Hypothalamus (tissue), 51 donors: ENCODE data around the gene OSBPL1A.
"Not testable (repeated sequence)": the region's sequence is repeated elsewhere in the genome, so short reads cannot be mapped to it uniquely, and the experiment has no call there.

Source experiments
- DNase-seq, 51 donors: peaks; one replicate each; lab custom pipeline; 2025; lab: John Stamatoyannopoulos, UW

The OSBPL1A gene

DNA sequence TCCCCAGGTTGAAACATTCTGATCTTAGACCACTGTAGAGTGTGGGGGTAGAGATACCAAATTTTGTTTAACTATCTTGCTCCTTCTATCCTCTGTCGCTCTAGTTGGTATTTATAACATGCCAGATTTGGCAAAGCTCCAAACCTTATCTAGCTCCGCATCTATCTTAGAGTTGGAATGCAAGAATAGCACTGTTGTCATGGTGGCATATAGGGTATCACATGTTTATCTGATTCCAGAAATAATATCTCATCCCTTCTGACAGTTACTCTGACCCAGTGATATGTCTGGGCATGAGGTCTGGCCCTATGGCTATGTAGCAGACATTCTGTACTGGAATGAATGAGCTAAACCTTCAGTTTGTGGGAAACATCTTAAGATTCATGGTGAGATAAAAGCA lies 207.0 kb downstream of the OSBPL1A start:
- DNase-seq: no peak

DNA sequence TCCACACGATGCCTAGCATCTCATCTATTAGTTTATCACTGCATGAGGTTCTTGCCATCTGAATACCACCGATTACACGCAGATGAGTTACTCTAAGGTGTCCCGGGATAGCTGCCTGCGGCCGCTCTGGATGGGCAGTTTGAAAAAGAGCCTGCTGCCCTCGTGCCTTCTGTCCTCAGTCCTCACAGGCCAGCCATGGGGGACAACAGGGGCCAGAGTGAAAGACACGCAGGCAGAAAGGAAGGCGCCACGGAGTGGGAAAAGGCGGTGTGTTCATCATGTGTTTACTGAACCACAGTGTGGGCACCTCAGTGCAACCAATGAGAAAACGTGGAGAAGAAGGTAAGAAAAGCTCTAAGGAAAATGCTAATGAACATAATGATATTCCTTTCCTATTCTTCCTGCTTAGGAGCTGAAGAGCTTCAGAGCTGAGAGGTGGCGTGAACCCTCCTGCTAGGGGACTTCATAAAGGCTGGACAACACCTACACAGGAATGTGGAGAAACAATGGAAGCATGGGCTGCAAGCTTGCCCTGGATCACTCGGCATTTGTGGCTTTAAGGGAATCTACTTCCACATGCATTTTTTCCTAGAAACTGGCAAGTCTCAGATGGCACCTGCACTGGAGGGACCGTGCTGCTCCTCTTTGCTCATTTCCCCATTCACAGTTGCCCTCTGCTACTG lies 207.8 kb downstream of the OSBPL1A start:
- no peak for DNase-seq

DNA sequence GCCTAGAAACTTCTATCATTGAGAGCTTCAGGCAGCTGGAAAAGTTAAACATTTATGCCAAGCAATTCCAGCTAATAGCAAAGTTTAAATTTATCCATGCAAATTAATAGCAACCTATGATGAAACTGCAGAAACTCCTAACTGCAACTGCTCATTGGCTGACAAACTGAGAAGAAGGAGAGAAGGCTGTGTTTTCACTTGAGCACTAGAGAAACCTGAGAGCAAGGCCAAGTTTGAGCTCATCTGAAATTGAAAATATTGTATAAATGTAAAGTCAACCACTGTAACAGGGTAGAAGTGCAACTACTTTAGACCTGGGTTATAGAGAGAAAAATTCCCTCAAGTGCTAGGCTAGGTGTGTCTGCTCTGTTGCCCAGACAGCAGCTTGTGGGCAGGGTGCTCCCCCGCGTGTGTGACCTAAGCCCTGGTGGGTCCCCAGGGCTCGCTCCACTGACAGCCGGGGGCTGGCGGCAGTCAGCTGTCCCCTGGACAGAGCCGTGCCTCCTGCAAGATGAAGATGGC lies 208.6 kb downstream of the OSBPL1A start:
- DNase-seq: no peak

DNA sequence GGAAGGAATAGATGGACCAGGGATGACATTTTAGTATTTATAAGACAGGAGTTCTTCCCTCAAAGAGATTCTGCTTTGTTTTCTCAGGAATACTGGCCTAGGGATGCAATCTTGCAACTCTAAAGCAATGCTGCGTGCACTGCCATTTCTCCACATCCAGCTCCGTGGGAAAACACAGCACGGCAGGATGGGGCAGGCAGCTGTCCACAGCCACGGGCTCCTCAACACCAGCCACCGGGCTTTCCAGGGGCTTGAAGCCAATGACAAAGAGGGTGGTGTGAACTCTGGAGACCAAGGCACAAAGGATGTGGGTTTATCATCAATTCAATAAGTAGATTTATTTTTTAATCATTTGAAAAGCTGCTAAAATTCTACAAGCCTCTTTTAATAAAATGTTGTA lies 209.5 kb downstream of the OSBPL1A start:
- peak in 15 of 51 donors; percentile 5 to 49 (median 19) for DNase-seq

DNA sequence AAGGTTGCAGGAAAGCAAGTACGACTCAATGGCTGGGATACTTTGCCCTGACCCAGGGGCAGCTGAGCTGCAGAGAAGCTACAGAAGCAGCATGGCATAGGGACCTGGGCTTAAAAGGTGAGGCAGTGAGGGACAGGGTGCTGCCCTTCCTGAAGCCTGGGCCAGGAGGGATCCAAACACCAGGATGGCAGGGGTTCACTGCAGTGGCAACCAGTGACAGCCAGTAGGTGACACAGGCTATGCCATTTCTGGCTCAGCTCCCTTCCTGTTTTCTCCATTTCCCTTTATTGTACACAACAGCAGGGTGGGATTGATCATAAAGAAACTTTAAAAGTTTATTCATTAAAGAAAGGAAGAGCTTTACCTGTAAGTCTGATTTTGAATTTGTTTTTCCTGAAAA lies 209.9 kb downstream of the OSBPL1A start:
- DNase-seq: peak in 4 of 51 donors; percentile 13 to 38 (median 22)

DNA sequence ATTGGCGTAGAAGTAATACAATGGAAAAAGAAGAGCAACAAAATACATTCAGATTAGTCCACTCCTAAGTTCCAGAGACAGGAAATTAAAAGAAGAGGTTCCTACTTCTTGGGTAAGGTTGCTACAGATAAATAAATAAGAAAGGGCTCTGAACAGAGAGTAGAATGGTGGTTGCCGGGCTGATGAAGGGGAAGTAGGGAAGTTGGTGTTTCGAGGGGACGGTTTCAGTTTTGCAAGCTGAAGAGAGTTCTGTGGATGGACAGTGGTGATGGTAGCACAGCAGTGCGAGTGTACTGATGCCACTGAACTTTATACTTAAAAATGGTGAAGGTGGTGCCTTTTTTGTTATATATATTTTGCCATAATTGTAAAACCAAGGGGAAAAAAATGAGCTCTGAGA lies 210.6 kb downstream of the OSBPL1A start:
- peak in 1 of 51 donors; percentile 28 for DNase-seq

DNA sequence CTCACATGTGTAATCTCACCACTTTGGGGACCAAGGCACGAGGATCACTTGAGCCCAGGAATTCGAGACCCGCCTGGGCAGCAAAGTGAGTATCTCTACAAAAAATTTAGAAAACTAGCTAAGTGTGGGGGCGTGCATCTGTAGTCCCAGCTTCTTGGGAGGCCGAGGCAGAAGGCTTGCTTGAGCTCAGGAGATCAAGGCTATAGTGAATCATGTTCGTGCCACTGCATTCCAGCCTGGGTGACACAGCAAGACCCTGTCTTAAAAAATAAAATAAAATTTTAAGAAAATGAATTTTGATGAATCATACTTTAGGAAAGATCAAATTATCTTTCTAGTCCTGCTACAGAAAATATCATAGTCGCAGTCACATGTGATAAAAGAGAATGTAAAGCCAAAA lies 211.8 kb downstream of the OSBPL1A start:
- DNase-seq: no peak

DNA sequence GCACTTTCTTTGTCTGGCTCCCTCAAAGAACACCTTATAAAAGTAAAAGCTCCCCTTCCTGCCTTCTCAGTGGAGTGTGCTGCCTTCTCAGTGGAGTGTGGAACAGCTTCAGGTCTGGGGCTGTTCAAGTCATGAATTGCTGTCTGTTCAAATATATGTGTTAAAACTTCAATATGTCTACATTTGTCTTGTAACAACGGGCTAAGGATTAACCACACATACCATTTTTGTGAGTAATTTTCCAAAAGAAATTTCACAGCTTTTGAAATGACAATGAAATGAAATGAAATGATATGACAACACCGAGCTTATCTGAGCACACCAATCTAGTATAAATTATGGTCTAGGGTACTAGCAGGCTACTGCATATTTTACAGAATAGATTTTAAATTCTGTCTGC lies 215.8 kb downstream of the OSBPL1A start:
- no peak for DNase-seq

DNA sequence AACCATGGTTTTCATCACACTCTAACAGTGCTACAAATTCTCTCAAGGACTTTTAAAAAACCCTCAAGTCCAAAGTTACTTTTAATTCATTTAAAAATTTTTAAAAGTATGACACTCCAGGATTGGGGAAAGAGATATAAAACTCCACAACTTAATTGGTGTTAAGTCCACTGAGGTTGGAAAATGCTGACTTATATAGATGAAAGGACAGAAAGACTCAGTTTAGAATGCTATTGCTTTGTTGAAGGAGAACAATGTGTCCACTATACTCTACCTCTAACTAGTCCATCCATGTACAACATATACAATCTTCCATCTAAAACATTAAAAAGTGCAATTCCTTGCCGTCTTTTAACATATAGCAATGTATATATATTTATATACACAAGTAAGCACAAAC lies 217.6 kb downstream of the OSBPL1A start:
- DNase-seq: no peak

DNA sequence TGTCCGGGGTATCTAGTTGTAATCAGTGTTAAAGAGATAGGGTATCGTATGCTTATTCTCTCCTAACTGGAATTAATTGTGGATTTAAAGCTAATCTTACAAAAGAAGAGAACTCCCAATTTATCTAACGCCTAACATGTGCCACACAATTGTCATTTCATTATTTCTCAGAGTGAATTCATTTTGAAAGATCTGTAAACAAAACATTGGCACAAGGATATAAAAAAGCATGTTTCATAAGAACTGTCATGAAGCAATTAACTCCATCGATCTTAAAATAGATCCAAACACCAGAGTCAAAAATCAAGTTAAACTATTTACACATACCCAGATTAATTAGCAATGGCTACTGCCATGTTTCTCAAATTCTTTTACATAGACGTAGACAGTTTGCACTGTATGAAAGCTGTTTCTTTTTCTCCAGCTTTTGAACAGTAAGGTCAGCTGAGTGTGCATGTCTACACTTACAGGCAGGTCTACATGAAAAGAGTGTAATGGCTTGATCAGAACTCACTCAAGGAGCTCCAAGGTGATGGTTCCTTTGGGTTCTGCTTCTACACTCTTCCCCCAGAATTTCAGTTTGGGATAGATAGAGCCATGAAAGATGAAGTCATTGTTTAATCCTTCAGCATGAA lies 220.0 kb downstream of the OSBPL1A start:
- DNase-seq: no peak

DNA sequence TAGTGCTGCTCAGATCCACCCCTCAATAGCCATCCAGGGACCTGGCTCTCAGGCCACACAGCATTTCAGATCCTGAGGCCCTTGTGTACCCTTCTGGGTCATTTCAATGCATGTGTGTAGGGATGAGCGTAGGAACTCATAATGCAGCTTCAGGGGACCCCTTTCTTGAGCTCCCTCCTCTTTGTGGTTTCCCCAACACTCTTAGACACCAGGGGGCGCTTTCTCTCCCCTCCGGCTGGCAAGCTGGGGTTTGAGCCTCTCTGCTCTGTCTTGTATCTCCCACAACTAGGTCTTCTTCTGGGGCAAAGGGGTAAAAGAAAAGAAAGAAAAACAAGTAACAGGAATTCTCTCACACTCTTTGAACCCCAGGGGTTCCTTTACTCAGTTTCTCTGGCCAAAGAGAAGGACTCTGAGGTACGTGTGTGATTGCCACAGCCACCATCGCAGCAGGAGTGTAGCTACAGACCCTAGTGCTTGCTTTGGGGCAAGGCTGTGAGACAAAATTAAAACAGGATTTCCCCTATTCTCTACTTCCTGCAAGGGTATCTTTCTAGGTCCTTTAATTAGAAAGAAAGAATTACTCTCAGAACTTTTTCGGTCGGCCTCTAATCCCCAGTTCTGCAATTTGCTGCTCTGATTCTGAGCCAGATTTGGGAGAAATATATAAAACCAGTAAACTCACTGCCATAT lies 220.8 kb downstream of the OSBPL1A start:
- peak in 40 of 51 donors; percentile 8 to 84 (median 46) for DNase-seq

DNA sequence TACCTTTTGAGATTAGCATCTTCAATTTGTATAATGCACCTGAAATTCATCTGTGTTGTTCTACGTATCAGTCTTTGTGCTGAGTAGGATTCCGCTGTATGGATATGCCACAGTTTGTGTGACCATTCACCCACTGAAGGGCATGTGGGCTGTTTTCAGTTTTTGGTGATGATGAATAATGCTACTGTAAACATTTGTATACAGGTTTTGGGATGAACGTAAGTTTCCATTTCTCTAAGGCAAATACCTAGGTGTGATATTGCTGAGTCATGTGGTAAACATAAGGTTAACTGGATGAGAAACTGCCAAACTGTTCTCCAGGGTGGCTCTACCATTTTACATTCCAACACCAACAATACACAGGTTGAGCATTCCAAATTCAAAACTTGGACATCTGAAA lies 223.6 kb downstream of the OSBPL1A start:
- no peak for DNase-seq

DNA sequence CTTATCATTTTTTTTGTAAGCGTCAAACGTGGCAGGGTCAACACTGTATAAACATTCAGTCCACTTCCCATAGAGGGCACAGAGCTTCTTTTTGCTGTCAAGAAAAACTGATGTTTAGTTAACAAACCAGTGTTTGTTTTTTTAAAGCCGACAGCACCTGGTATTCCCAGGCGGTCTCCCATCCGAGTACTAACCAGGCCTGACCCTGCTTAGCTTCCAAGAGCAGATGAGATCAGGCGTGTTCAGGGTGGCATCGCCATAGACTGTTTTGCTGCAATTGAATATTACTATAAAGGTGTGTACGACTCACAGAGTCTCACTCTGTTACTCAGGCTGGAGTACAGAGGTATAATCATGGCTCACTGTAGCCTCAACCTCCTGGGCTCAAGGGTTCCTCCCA lies 227.3 kb downstream of the OSBPL1A start:
- no peak for DNase-seq

DNA sequence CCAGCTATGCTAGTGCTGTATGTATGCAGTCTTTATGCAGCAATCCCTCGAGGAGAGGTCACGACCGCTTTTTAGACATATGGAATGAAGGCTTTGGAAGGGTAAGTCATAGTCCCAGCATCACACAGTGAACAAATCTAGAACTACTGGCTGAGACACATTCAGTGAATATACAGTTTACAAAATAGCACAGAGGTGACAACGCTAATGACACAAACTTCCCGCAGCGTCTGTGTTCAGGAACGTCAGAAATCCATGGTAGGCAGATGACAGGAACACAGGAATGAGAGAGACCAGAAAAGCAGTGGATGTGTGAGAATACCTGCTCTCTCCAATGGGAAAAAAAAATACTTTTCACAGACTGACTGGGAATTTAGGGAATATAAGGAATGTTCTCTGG lies 229.1 kb downstream of the OSBPL1A start:
- DNase-seq: no peak

DNA sequence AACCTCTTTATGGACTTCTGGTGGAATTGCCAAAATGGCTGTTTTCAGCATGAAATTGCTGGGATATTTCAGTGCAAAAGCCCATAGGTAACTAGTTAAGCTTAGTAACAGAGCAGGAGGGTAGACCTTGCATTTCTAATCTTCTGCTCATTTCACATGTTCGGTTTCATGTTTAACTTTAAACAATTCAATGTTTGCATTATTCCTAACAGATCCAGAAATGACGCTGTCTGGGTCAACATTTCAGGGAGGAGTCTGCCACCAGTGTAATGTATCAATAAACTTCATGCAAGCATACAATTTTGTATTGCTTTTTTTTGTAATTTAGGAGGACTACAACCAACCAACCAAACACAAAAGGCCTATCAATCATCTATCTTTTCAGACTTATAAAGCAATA lies 236.3 kb downstream of the OSBPL1A start:
- no peak for DNase-seq

DNA sequence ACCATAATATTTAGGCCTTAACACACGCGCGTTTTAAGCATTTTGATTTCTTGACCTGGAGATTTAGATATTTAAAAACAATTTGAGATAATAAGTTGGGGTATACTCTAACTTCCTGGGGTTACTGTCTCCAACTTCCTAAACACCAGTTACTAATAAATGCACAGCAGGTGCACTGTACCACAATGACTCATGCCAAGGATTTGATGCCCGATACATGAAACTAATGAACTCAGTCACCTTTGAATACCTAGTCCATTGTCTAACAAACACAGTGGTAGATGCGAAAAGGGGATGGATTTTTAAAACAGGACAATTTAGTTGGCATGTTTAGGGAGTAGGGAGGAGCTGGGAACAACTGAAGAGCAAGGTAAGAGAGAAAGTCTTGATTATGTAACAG lies 237.5 kb downstream of the OSBPL1A start:
- DNase-seq: no peak

DNA sequence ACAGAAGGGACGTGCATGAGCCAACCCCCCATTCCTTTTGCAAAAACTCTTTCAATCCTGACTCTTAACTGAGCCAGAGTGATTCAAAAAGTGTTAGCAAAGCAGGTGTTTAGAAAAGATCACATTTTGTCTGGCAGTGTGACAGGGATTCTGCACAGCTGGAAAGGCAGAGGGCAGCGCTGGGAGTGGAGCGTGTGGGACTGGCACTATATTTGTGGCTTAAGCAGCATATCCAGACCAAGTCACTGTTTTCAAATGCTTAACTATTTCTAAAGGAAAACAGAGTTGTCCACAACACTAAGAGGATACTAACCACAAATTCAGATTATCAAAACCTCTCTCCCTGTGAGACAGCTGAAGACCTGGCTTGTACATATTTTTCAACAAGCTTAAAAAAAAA lies 239.8 kb downstream of the OSBPL1A start:
- peak in 2 of 51 donors; percentile 10 to 11 for DNase-seq

DNA sequence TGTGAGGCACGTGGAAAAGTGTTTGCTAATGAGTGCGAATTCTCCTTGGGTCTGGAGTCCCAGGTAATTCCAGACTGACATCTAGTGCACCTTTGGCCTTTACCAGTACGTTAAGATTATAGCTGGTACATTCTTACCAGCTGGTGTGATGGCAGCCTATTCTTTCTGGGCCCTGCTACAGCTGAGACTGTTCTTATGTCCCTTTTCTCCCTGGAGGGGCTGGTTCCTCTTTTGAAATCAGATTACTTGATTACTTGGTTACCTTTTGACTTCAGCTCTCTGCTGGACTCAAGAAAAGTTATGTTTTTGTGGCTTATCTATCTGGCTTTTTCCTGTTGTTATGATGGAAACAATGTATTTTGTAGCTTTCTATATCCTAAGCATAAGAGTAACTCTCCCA lies 244.2 kb downstream of the OSBPL1A start:
- no peak for DNase-seq

DNA sequence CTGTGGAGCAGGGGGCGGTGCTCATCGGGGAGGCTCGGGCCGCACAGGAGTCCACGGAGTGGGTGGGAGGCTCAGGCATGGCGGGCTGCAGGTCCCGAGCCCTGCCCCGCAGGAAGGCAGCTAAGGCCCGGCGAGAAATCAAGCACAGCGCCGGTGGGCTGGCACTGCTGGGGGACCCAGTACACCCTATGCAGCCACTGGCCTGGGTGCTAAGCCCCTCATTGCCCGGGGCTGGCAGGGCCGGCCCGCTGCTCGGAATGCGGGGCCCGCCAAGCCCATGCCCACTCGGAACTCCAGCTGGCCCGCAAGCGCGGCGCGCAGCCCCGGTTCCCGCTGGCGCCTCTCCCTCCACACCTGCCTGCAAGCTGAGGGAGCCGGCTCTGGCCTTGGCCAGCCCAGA lies 248.0 kb downstream of the OSBPL1A start:
- not testable (repeated sequence) for DNase-seq

DNA sequence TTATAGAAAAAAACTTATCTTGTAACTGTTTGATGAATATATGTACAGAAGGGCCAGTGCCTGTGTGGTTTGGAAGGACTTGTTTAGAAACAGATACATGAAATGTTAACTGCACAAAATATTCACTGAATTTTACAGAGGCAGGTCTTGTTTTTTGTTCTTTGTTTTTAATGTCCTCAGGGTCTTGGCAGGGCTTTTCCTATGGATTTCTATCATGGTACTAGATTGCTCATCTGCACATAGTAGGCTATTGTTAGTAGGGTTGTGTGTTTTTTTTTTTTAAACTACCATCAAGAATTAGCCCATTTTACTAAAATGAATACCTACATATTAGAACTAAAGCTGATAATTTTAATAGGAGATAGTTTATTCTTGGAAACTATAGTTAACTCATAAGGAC lies 255.2 kb downstream of the OSBPL1A start:
- DNase-seq: no peak

DNA sequence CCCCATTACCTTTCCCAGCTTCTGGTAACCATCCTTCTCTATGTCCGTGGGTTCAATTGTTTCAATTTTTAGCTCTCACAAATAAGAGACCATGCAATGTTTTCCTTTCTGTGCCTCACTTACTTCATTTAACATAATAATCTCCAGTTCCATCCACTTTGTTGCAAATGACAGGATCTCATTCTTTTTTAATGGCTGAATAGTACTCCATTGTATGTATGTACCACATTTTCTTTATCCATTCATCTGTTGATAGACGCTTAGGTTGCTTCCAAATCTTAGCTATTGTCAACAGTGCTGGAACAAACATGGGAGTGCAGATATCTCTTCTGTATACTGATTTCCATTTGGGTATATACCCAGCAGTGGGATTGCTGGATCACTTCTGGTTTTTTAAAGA lies 256.9 kb downstream of the OSBPL1A start:
- DNase-seq: no peak
